Osteoblast (primary cell): ENCODE measurements around the gene CASP10. TPM values are rescaled to one million over a fixed set of nuclear protein-coding genes. Genes with fewer than 3 reads are reported as not detected.

Experiments used
- DNase-seq: peaks from one replicate; pipeline ENCODE4 v3.0.0; 2011; ENCODE audit warnings: low spot score, mixed read lengths; ENCODE audit not compliant: insufficient read length; ENCODE audit errors: missing footprints
- H2AFZ ChIP-seq: 2 replicates; pipeline ENCODE4 v1.6.0; 2011; ENCODE audit warnings: mild to moderate bottlenecking, low read length
- H3K27ac ChIP-seq: 2 replicates; pipeline ENCODE4 v1.5.1; 2011; ENCODE audit warnings: mild to moderate bottlenecking, low read depth, low read length, moderate library complexity
- H3K27me3 ChIP-seq: 2 replicates; pipeline ENCODE4 v1.6.0; 2012; ENCODE audit warnings: mild to moderate bottlenecking, control low read depth, inconsistent platforms, low read length, moderate library complexity; ENCODE audit not compliant: insufficient read depth
- H3K36me3 ChIP-seq: 2 replicates; pipeline ENCODE4 v1.5.1; 2011; ENCODE audit warnings: mild to moderate bottlenecking, low read length, control low read depth, moderate library complexity; ENCODE audit not compliant: insufficient read depth
- H3K4me1 ChIP-seq: 2 replicates; pipeline ENCODE4 v1.5.1; 2011; ENCODE audit warnings: mild to moderate bottlenecking, low read length, control low read depth, moderate library complexity; ENCODE audit not compliant: insufficient read depth
- H3K4me2 ChIP-seq: 2 replicates; pipeline ENCODE4 v1.6.0; 2011; ENCODE audit warnings: mild to moderate bottlenecking, low read length; ENCODE audit not compliant: insufficient read depth
- H3K4me3 ChIP-seq: fragments of 200-600 bp; sonication (generic); 3 replicates; pipeline ENCODE4 v1.5.1; 2012; ENCODE audit warnings: mild to moderate bottlenecking, low read length, inconsistent platforms; ENCODE audit not compliant: insufficient read depth
- H3K79me2 ChIP-seq: 2 replicates; pipeline ENCODE4 v1.6.0; 2012; ENCODE audit warnings: mild to moderate bottlenecking, low read length, control low read depth, inconsistent platforms; ENCODE audit not compliant: insufficient read depth
- H3K9me3 ChIP-seq: 2 replicates; pipeline ENCODE4 v1.5.1; 2011; ENCODE audit warnings: low read depth, low read length, control low read depth
- H4K20me1 ChIP-seq: 2 replicates; pipeline ENCODE4 v1.6.0; 2012; ENCODE audit warnings: mild to moderate bottlenecking, low read length, control low read depth; ENCODE audit not compliant: insufficient read depth
- total RNA-seq: library from RNA; depleted of rRNA; stranded (reverse); fragments of >200 nt; gene quantifications from 2 replicates; pipeline ENCODE4 v1.2.3, GENCODE V29; 2012
- TF ChIP-seq, protein P1 (sequence below): IDR thresholded peaks from 2 replicates; pipeline ENCODE4 v1.5.1; 2011; ENCODE audit warnings: mild to moderate bottlenecking, low read depth, low read length, moderate library complexity; ENCODE audit errors: extremely low read depth

Gene CASP10
- total RNA-seq, 1 donor, result 3.3 TPM

GRCh38 chr2:201249889-201250288, 66.9 kb downstream of the CASP10 start:
- H3K36me3 ChIP-seq, result no peaks in the 10 kb centered on the region
- H3K4me3 ChIP-seq, result no peak overlapping the region
- TF ChIP-seq, protein P1, sequence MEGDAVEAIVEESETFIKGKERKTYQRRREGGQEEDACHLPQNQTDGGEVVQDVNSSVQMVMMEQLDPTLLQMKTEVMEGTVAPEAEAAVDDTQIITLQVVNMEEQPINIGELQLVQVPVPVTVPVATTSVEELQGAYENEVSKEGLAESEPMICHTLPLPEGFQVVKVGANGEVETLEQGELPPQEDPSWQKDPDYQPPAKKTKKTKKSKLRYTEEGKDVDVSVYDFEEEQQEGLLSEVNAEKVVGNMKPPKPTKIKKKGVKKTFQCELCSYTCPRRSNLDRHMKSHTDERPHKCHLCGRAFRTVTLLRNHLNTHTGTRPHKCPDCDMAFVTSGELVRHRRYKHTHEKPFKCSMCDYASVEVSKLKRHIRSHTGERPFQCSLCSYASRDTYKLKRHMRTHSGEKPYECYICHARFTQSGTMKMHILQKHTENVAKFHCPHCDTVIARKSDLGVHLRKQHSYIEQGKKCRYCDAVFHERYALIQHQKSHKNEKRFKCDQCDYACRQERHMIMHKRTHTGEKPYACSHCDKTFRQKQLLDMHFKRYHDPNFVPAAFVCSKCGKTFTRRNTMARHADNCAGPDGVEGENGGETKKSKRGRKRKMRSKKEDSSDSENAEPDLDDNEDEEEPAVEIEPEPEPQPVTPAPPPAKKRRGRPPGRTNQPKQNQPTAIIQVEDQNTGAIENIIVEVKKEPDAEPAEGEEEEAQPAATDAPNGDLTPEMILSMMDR, result no peak
- no peak overlapping the region for H3K4me2 ChIP-seq
- H3K9me3 ChIP-seq, result no peaks in the 10 kb centered on the region
- no peak for DNase-seq
- H3K27ac ChIP-seq, result no peak overlapping the region
- no peaks in the 10 kb centered on the region for H3K27me3 ChIP-seq
- no peaks in the 10 kb centered on the region for H3K79me2 ChIP-seq
- no peak overlapping the region for H2AFZ ChIP-seq
- no peaks in the 10 kb centered on the region for H3K4me1 ChIP-seq
- H4K20me1 ChIP-seq, result no peaks in the 10 kb centered on the region

DNA sequence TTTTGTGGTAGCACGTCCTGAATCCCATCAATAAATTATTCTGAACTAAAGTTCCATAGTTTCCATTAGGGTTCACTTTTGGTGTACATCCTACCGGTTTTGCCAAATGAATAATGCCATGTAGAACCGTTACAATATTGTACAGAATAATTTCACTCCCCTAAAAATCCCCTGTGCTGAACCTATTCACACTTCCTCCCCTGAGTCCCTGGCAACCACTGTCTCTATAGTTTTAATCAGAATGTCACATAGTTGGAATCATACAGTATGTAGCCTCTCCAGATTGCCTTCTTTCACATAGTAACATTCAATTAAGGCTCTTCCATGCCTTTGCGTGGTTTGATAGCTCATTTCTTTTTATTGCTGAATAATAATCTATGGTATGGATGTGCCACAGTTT, 67.8 kb downstream of the CASP10 start:
- DNase-seq, result peak; percentile 26
- Histone ChIP-seq H3K79me2 (no peaks in the 10 kb centered on the region), H3K36me3 (no peaks in the 10 kb centered on the region), H3K4me1 (no peaks in the 10 kb centered on the region), H3K4me2 (no peak overlapping the region), H4K20me1 (no peaks in the 10 kb centered on the region), H3K4me3 (no peak overlapping the region), H3K27me3 (no peaks in the 10 kb centered on the region), H3K27ac (no peak overlapping the region), H2AFZ (no peak overlapping the region), H3K9me3 (no peaks in the 10 kb centered on the region)
- TF ChIP-seq, protein P1, result no peak

- Histone ChIP-seq H3K27ac (no peak overlapping the region), H3K9me3 (no peaks in the 10 kb centered on the region), H3K4me2 (no peak overlapping the region), H3K36me3 (no peaks in the 10 kb centered on the region), H3K4me1 (peaks cover 17% of the 10 kb centered on the region), H4K20me1 (no peaks in the 10 kb centered on the region), H3K4me3 (no peak overlapping the region), H3K27me3 (no peaks in the 10 kb centered on the region), H3K79me2 (peaks cover 10% of the 10 kb centered on the region), H2AFZ (peak overlapping the region; percentile 77)
- peak; percentile 59 for DNase-seq
- TF ChIP-seq, protein P1, result no peak
Observed at GRCh38 chr2:201254081-201254730, 71.3 kb downstream of the CASP10 start.

DNA sequence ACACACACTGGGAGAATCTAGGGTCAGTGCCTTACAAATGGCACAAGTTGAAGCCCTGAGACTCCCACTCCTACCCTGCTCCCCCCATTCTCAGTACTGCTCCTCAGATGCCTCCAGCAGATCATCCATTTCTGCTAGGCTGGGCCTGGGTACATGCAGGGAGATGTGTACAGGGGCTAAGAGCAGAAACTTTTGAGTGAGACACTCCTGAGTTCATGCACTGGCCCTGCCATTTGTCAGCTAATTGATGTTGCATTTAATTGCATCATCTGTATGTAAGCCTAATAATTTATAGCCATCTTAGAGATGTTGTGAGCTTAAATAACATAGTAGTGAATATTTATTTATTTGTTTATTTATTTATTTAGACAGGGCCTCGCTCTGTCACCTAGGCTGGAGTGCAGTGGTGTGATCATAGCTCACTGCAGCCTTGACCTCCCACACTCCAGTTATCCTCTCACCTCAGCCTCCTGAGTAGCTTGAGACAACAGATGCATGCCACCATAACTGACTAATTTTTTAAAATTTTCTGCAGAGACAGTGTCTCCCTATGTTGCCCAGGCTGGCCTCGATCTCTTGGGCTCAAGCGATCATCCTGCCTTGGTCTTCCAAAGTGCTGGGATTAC, 72.6 kb downstream of the CASP10 start:
- no peaks in the 10 kb centered on the region for H3K9me3 ChIP-seq
- no peaks in the 10 kb centered on the region for H4K20me1 ChIP-seq
- peak overlapping the region; percentile 37 for H2AFZ ChIP-seq
- H3K79me2 ChIP-seq, result peaks cover 21% of the 10 kb centered on the region
- no peaks in the 10 kb centered on the region for H3K27me3 ChIP-seq
- no peaks in the 10 kb centered on the region for H3K36me3 ChIP-seq
- no peak overlapping the region for H3K4me3 ChIP-seq
- TF ChIP-seq, protein P1, result no peak
- no peak for DNase-seq
- no peak overlapping the region for H3K4me2 ChIP-seq
- H3K27ac ChIP-seq, result no peak overlapping the region
- H3K4me1 ChIP-seq, result peaks cover 30% of the 10 kb centered on the region
